A549 (cell line): Measurements from ENCODE around the gene ITSN2. TPM values are rescaled to one million over a fixed set of nuclear protein-coding genes. Genes with fewer than 3 reads are reported as not detected.

ENCODE experiments used
- ATAC-seq, 2 experiments: fragments of 200-7000 bp in 1 of 2; fragments of >200 bp in 1 of 2; cut with Nextera tagmentation in 1 of 2; cut with Tn5 transposase in 1 of 2; 3 replicates each; pipeline versions ENCODE4 v1.8.0 to v1.9.1; 2018 to 2020; ENCODE audit warnings: mild to moderate bottlenecking in 1 of 2, moderate library complexity in 1 of 2
- CTCF ChIA-PET: fragments of 300-600 bp; sonication (Branson Sonifier 250); formaldehyde crosslinking; extraction: SDS; loops from one replicate; lab custom pipeline; 2021; ENCODE audit warnings: antibody characterized with exemption, inconsistent platforms; lab: Yijun Ruan, JAX
- POLR2A ChIA-PET: fragments of 350-600 bp; formaldehyde crosslinking; extraction: SDS; loops from one replicate; lab custom pipeline; 2021; ENCODE audit warnings: antibody characterized with exemption, inconsistent platforms; lab: Yijun Ruan, JAX
- DNase-seq, 2 experiments: peaks; one replicate each; pipeline versions ENCODE4 v3.0.0 to v3.0.0-alpha.2; 2011 to 2016; ENCODE audit warnings: low read depth in 1 of 2, low spot score in 1 of 2
- FAIRE-seq: peaks from 2 replicates; lab custom pipeline; 2011; peaks lifted over from hg19 to GRCh38; lab: Jason Lieb, UNC
- H3K27ac ChIP-seq, 2 experiments: fragments of >200 bp; sonication (Bioruptor Twin); formaldehyde crosslinking; 3 replicates each; pipeline ENCODE4 v1.5.1; 2016 to 2017
- H3K4me1 ChIP-seq: fragments of >200 bp; sonication (Bioruptor Twin); formaldehyde crosslinking; 3 replicates; pipeline ENCODE4 v1.6.1; 2016
- H3K4me2 ChIP-seq: fragments of >200 bp; sonication (Bioruptor Twin); formaldehyde crosslinking; 3 replicates; pipeline ENCODE4 v1.6.1; 2016
- H3K4me3 ChIP-seq: fragments of >200 bp; sonication (Bioruptor Twin); formaldehyde crosslinking; 3 replicates; pipeline ENCODE4 v1.5.1; 2016
- H3K9me3 ChIP-seq: fragments of >200 bp; sonication (Bioruptor Twin); formaldehyde crosslinking; 3 replicates; pipeline ENCODE4 v1.6.1; 2016
- CBX8 ChIP-seq: fragments of 200-600 bp; sonication (generic); IDR thresholded peaks from 2 replicates; pipeline ENCODE4 v1.6.1; 2016
- CHD4 ChIP-seq: fragments of 200-600 bp; sonication (generic); IDR thresholded peaks from 2 replicates; pipeline ENCODE4 v1.6.1; 2016; ENCODE audit warnings: antibody characterized with exemption, mild to moderate bottlenecking, borderline replicate concordance
- EHF ChIP-seq: fragments of 250-450 bp; sonication (Bioruptor Pico); IDR thresholded peaks from 2 replicates; pipeline ENCODE4 v1.5.0; 2020; ENCODE audit warnings: mild to moderate bottlenecking
- EHMT2 ChIP-seq: fragments of 200-600 bp; sonication (generic); IDR thresholded peaks from 2 replicates; pipeline ENCODE4 v1.6.1; 2016; ENCODE audit warnings: antibody characterized with exemption, low read depth, mild to moderate bottlenecking, moderate library complexity
- ESRRA ChIP-seq: fragments of 150-350 bp; IDR thresholded peaks from 2 replicates; pipeline ENCODE4 v1.6.1; 2014; ENCODE audit warnings: mild to moderate bottlenecking, low read length, borderline replicate concordance
- FOXS1 ChIP-seq: fragments of 250-450 bp; sonication (Bioruptor Pico); IDR thresholded peaks from 2 replicates; pipeline ENCODE4 v1.5.0; 2020; ENCODE audit warnings: mild to moderate bottlenecking, moderate library complexity
- HES2 ChIP-seq: fragments of >200 bp; sonication (Bioruptor Twin); formaldehyde crosslinking; IDR thresholded peaks from 2 replicates; pipeline ENCODE4 v1.6.1; 2016
- HMGXB4 ChIP-seq: fragments of 250-450 bp; sonication (Bioruptor Pico); IDR thresholded peaks from 2 replicates; pipeline ENCODE4 v1.5.0; 2021; ENCODE audit warnings: mild to moderate bottlenecking, moderate library complexity, borderline replicate concordance
- JUN ChIP-seq, 2 experiments: fragments of >200 bp; sonication (Bioruptor Twin); formaldehyde crosslinking; IDR thresholded peaks; 2 replicates in 1 of 2; 3 replicates in 1 of 2; pipeline ENCODE4 v1.6.1; 2016 to 2017
- MAX ChIP-seq: IDR thresholded peaks from 2 replicates; pipeline ENCODE4 v1.6.1; 2012
- NFE2L2 ChIP-seq: fragments of 150-350 bp; conservative IDR thresholded peaks from 2 replicates; pipeline ENCODE4 v1.6.1; 2014; ENCODE audit warnings: low read length
- NR3C1 ChIP-seq: fragments of >200 bp; sonication (Bioruptor Twin); formaldehyde crosslinking; IDR thresholded peaks from 3 replicates; pipeline ENCODE4 v1.6.1; 2017
- PBX3 ChIP-seq: IDR thresholded peaks from 2 replicates; pipeline ENCODE4 v1.6.1; 2012
- PHF8 ChIP-seq: fragments of 200-600 bp; sonication (generic); IDR thresholded peaks from 2 replicates; pipeline ENCODE4 v1.6.1; 2016; ENCODE audit warnings: low read depth, mild to moderate bottlenecking, antibody characterized with exemption, moderate library complexity, borderline replicate concordance
- RARB ChIP-seq: fragments of 250-450 bp; sonication (Bioruptor Pico); IDR thresholded peaks from 2 replicates; pipeline ENCODE4 v1.8.0; 2021; ENCODE audit warnings: mild to moderate bottlenecking, moderate library complexity
- RFX5 ChIP-seq: fragments of 450-650 bp; IDR thresholded peaks from 2 replicates; pipeline ENCODE4 v1.7.1; 2014; ENCODE audit warnings: antibody characterized with exemption, mild to moderate bottlenecking, moderate library complexity
- SMC3 ChIP-seq: fragments of >200 bp; sonication (Bioruptor Twin); formaldehyde crosslinking; IDR thresholded peaks from 3 replicates; pipeline ENCODE4 v1.6.1; 2018; ENCODE audit warnings: inconsistent platforms
- ZC3H11A ChIP-seq: fragments of 450-650 bp; IDR thresholded peaks from 2 replicates; pipeline ENCODE4 v1.6.1; 2014; ENCODE audit warnings: antibody characterized with exemption, mild to moderate bottlenecking
- WGBS: methylation state at CpG from one replicate; pipeline ENCODE4 v1.1.6; 2017; ENCODE audit errors: missing lambda C conversion rate; 5-methylcytosine and 5-hydroxymethylcytosine counted together
- polyA plus RNA-seq, 4 experiments: library from polyadenylated mRNA; depleted of rRNA in 3 of 4; stranded (reverse); fragments of >200 nt; fragmentation: RNase III in 1 of 4; extraction: RNeasy Plus Mini Kit Qiagen cat#74134 plus additional on column Dnase treatment in 1 of 4; gene quantifications; 2 replicates in 3 of 4; 3 replicates in 1 of 4; pipeline ENCODE4 v1.2.3, GENCODE V29; 2011 to 2017

The ITSN2 gene
- polyA plus RNA-seq, 2 of the 4 experiments (the other 2 are of a cell fraction): 19.8 to 48.3 TPM

GRCh38 chr2:24237313-24237712 lies 123.0 kb downstream of the ITSN2 start (continued):
- TF ChIP-seq PBX3: no peak
- no peak for TF ChIP-seq NFE2L2

GRCh38 chr2:24233321-24233720 lies 127.0 kb downstream of the ITSN2 start:
- WGBS: 97% methylated on average over 2 of the region's 2 CpGs
- POLR2A ChIA-PET: interaction anchor here (0.6 kb wide), 1 partner anchor 149 kb away, joined by 3 read pairs; no protein-coding TSS in a partner anchor
- FAIRE-seq: no peak
- no peak for ATAC-seq
- Histone ChIP-seq H3K4me1 (0 out of 3 replicates have a peak, but pooled peaks cover 5% of the 10 kb centered on the region), H3K27ac (no peak overlapping the region), H3K9me3 (no peaks in the 10 kb centered on the region), H3K4me3 (no peak overlapping the region), H3K4me2 (no peak overlapping the region)
- no peak for TF ChIP-seq PHF8
- no peak for TF ChIP-seq NR3C1
- TF ChIP-seq EHF (CRISPR knock-in tag): no peak
- TF ChIP-seq CBX8: no peak
- CTCF ChIA-PET: interaction anchor here (1.4 kb wide), 1 partner anchor 17 kb away, joined by 3 read pairs; no protein-coding TSS in a partner anchor
- DNase-seq: no peak

- TF ChIP-seq PBX3 (no peak), SMC3 (no peak), ZC3H11A (no peak), EHMT2 (no peak), FOXS1 (CRISPR knock-in tag) (no peak), RFX5 (no peak), CHD4 (no peak), HES2 (no peak), ESRRA (no peak), MAX (no peak), RARB (no peak), JUN (IDR thresholded peaks at IDR 0.05) (no peak), HMGXB4 (CRISPR knock-in tag) (no peak)
- no peak overlapping the region for H3K27ac ChIP-seq
- H3K4me3 ChIP-seq: no peak overlapping the region
- ATAC-seq (peak in 1 of 2 experiments; percentile 49; a peak in 2 of 6 replicates), FAIRE-seq (no peak), DNase-seq (no peak)
- 85% methylated on average over 4 of the region's 4 CpGs for WGBS
- H3K4me2 ChIP-seq: no peak overlapping the region
- H3K4me1 ChIP-seq: 0 out of 3 replicates have a peak, but pooled peaks cover 5% of the 10 kb centered on the region
- ChIA-PET POLR2A (no interaction called here), CTCF (interaction anchor here (0.8 to 1.2 kb wide), 2 partner anchors 15 to 561 kb away, joined by 3 read pairs; partner anchors contain the start of genes CENPO and PTRHD1)
- no peaks in the 10 kb centered on the region for H3K9me3 ChIP-seq
These were observed 128.9 kb downstream of the ITSN2 start for GRCh38 chr2:24231461-24231881.
